IPS-NIHi7 (cell line): ENCODE results near the gene RAB3C.
"Not testable (repeated sequence)": the region's sequence is repeated elsewhere in the genome, so short reads cannot be mapped to it uniquely, and the experiment has no call there.

Experiments used
- DNase-seq: peaks from one replicate; pipeline ENCODE4 v3.0.0; 2012; ENCODE audit warnings: mixed read lengths; ENCODE audit errors: extremely low spot score

The RAB3C gene, protein sequence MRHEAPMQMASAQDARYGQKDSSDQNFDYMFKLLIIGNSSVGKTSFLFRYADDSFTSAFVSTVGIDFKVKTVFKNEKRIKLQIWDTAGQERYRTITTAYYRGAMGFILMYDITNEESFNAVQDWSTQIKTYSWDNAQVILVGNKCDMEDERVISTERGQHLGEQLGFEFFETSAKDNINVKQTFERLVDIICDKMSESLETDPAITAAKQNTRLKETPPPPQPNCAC

DNA sequence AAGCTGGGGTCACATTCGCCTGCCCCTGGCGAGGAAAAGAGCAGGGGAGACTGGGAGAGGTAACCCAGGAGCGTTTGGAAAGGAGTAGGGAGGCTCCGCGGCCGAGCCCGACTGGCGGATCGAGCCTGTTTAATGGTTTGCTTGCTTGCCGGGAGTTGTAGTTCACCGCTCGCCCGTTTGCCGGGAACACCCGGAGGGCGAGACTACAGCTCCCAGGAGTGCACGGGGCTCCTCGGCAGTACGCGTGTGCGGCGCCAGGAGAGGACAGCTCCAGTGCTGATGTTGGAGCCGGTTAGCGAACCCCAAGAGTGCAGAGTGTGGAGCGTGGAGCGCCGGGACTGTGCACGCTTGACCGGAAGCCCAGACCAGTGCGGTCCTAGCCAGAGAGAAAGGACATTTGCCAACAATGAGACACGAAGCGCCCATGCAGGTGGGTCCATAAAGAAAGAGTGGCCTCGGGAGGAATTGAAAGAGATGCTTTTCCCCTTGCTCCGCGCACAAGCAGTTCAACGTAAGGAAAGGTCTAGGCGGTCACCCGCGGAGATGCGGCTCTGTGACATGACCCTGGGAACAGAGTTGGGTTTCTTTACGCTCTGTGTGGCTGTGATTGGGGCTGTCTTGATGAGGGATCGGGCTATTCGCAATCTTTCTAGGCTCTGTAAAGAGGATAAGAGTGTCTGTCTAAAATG is at the start of gene RAB3C:
RAB3C (plus strand) TSS at position 273 of the 689 bp plus-strand sequence; CDS start at position 407, 134 bp downstream.
- DNase-seq, result peak; percentile 95

DNA sequence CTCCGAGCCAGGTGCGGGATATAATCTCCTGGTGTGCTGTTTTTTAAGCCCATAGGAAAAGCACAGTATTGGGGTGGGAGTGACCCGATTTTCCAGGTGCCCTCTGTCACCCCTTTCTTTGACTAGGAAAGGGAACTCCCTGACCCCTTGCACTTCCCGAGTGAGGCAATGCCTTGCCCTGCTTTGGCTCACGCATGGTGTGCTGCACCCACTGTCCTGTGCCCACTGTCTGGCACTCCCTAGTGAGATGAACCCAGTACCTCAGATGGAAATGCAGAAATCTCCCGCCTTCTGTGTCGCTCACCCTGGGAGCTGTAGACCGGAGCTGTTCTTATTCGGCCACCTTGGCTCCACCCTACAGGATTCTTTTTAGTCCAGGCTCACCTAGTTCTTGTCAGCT is 40.9 kb upstream of the RAB3C start:
- DNase-seq, result not testable (repeated sequence)

DNA sequence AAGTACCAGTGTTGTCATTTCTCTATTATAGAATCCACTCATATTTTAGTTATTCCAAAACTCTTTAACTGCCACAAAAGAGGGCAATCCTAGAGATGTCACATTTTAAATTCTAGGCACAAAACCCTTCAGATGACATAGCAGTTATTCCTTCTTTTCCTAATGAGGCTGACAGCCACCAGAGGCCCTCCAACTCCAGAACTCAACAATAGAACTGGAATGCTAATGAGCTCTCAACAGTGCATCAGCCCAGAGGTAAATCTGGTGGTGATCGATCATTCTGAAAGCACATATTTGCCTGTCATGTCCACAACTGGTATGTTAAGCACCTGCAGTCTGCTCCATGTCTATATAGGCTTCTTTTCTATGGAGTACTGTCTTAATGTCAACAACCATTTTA is 40.2 kb upstream of the RAB3C start:
- no peak for DNase-seq

DNA sequence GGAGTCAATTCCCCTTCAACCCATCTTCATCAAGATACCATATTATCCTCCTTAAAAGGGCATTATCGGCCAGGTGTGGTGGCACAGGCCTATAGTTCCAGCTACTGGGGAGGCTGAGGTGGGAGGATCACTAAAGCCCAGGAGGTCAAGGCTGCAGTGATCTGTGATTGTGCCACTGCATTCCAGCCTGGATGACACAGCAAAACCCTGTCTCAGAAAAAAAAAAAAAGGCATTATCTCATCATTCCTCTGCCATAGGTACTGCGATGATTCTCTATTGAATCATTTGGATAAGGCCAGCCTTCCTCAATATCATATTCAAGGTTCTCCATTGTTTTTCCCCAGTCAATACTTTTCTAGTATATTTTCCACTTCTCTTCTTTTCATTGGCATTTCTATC is 39.2 kb upstream of the RAB3C start:
- no peak for DNase-seq

DNA sequence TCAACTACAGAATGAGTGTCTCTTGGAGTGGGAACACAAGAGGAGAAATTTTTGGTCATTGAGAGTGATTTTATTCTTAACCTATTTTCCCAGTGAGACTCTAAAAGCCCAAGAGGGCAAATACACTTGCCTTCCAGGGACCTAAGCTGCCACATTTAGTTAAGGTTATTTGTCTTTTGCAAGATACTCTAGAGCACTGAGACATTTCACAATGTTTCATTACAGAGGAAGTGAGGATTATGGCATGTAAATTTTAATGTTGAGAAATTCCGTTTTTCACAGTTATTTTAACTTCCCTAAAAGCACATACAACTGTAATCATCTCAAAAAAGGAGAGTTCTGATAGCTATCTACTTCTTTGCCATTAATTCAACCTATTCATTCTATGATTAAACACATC is 38.7 kb upstream of the RAB3C start:
- DNase-seq, result no peak

DNA sequence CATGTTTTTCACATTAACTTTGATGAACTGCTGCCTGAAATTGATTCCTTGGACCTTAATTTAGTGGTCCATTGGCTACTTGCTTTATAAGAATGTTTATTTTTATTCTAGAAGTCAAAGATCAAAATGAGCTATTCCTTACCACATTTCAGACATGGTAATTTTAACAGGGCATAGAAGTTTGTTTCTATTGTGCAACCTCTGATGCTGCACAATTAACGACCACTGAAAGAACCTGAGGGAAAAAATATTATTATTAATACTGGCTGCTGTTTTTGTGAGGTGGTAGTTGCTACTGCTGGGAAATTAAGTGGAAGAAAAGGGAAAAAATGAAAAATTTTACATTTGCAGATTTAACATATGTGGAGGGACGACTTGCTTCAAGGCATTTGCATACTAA is 37.9 kb upstream of the RAB3C start:
- DNase-seq, result no peak

DNA sequence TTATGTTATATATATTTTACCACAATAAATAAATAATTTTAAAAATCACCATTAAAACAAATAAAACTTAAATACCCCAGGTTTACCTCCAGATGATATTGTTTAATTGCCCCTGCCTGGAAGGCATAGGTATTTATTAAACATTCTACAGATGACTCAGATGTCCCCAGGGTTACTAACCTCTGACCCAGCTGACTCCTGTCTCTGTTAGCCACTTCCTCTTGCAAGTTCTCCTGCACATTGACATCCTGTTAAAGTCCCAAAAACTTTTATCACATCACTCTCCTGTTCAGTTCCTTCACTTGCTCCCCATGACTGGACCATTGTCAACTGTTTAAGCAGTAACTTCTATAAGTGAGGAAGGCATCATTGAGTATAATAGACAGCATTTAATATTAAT is 37.0 kb upstream of the RAB3C start:
- peak; percentile 8 for DNase-seq

DNA sequence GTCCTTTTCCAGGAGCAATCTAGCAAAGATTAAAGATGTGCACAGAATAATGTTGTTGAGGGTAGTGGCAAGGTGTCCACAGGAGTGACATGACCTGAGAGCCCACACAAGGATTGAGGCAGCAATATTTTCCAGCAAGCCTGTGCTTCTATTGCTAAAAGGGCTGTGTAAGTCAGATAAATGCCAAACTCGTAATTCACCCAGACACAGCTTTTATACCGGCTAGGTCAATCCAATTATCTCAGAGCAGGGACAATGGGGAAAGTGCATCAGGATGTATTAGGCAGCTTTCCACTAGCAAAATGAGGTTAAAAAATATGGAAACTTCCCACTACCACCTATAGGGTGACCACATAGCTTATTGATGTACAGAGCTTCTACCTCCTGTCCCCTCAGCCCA is 34.8 kb upstream of the RAB3C start:
- no peak for DNase-seq

DNA sequence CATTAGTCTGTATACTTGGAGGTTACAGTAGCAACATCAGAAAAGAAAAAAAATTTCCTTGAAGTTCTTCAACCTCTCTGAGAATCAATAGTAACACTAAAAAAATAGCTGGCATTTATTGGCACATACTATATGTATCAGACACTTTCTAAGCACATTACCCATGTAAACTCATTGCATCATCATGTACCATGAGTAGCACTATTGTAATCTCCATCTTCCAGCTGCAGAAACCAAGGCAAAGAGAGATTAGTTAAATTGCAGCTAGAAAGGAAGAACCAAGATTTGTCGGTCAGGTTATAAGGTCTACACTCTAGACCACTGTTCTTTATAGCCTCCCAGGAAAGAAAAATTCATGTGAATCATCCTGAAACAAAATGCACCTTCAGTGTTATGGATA is 31.4 kb upstream of the RAB3C start:
- DNase-seq, result no peak

DNA sequence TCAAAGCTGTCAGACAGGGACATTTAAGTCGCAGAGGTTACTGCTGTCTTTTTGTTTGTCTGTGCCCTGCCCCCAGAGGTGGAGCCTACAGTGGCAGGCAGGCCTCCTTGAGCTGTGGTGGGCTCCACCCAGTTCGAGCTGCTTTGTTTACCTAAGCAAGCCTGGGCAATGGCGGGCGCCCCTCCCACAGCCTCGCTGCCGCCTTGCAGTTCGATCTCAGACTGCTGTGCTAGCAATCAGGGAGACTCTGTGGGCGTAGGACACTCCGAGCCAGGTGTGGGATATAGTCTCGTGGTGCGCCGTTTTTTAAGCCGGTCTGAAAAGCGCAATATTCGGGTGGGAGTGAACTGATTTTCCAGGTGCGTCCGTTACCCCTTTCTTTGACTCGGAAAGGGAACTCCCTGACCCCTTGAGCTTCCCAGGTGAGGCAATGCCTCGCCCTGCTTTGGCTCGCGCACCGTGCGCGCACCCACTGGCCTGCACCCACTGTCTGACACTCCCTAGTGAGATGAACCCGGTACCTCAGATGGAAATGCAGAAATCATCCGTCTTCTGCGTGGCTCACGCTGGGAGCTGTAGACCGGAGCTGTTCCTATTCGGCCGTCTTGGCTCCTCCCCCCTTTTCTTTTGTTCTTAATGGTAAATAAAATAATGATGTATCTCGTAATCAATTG is 25.1 kb upstream of the RAB3C start:
- not testable (repeated sequence) for DNase-seq

DNA sequence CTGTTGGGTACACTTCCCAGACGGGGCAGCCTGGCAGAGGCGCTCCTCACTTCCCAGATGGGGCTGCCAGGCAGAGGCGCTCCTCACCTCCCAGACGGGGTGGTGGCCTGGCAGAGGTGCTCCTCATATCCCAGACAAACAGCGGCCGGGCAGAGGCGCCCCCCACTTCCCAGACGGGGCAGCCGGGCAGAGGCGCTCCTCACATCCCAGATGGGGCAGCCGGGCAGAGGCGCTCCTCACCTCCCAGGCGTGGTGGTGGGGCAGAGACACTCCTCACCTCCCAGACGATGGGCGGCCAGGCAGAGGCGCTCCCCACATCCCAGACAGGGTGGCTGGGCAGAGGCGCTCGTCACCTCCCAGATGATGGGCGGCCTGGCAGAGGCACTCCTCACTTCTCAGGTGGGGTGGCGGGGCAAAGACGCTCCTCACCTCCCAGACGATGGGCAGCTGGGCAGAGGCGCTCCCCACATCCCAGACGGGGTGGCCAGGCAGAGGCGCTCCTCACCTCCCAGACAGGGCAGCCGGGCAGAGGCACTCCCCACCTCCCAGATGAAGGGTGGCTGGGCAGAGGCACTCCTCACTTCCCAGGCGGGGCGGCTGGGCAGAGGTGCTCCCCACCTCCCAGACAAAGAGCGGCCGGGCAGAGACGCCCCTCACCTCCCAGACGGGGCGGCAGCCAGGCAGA is 19.7 kb upstream of the RAB3C start:
- not testable (repeated sequence) for DNase-seq

DNA sequence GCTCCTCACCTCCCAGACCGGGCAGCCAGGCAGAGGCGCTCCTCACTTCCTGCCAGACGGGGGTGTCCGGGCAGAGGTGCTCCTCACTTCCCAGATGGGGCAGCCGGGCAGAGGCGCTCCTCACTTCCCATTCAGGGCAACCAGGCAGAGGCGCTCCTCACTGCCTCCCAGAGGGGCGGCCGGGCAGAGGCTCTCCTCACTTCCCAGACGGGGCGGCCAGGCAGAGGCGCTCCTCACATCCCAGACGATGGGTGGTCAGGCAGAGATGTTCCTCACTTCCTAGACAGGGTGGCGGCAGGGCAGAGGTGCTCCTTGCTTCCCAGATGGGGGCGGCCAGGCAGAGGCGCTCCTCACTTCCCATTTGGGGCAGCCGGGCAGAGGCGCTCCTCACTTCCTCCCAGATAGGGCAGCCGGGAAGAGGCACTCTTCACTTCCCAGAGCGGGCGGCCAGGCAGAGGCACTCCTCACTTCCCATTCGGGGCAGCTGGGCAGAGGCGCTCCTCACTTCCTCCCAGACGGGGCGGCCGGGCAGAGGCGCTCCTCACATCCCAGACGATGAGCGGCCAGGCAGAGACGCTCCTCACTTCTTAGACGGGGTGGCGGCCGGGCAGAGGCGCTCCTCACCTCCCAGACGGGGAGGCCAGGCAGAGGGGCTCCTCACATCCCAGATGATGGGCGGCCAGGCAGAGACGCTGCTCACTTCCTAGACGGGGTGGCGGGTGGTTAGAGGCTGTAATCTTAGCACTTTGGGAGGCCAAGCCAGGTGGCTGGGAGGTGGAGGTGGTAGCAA is 18.6 kb upstream of the RAB3C start:
- not testable (repeated sequence) for DNase-seq

DNA sequence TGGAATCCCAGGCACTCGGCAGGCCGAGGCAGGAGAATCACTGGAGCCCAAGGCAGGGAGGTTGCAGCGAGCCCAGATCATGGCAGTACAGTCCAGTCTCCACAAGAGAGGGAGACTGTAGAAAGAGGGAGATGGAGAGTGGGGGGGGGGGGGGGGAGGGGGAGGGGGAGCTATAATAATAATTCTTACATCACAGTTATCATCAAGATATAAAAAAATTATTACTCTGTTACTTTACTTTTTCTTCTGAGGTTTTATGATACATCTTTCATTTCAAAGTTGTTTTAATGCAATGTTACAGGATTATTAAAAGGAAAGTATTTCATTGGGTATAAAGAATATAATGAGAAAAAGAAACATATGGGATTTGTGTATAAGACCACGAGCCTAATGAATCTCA is 17.8 kb upstream of the RAB3C start:
- no peak for DNase-seq

DNA sequence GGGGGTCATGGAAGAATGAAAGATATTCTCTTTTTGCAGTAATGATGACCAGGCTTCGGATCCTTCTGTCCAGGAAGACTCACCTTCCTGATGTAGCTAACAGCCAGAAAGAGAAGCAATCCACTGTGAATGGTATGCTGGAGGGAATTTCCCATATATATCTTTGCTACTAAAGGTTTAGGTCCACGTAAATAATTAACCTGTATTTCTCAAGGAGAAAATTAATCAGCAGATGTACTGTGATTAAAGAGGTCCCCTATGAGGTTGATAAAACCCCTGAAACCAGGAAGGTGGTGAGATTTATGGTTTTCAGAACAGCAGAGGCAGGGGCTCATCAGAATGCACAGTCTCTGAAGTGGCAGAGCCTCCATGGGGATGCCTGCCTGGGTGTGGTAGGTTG is 11.4 kb upstream of the RAB3C start:
- no peak for DNase-seq

DNA sequence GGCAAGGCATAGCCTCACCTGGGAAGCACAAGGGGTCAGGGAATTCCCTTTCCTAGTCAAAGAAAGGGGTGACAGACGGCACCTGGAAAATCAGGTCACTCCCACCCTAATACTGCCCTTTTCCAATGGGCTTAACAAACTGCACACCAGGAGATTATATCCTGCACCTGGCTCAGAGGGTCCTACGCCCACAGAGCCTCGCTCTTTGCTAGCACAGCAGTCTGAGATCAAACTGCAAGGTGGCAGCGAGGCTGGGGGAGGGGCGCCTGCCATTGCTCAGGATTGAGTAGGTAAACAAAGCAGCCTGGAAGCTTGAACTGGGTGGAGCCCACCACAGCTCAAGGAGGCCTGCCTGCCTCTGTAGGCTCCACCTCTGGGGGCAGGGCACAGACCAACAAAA is 9.9 kb upstream of the RAB3C start:
- DNase-seq, result not testable (repeated sequence)

DNA sequence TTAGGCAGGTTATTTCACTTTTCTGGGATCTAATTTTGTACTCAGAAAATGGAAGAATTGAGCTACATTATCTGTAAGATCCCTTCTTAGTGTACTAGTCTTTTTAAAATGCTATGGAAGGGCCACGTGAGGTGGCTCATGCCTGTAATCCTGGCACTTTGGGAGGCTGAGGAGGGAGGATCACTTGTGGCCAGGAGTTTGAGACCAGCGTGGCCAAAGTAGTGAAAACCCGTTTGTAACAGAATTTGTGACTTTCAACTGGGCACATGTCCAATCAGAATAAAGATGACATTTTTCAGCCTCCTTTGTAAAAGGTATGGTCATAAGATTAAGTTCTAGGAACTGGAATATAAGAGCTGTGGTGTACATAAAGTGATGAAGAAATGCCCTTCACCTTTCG is 3.1 kb upstream of the RAB3C start:
- no peak for DNase-seq

DNA sequence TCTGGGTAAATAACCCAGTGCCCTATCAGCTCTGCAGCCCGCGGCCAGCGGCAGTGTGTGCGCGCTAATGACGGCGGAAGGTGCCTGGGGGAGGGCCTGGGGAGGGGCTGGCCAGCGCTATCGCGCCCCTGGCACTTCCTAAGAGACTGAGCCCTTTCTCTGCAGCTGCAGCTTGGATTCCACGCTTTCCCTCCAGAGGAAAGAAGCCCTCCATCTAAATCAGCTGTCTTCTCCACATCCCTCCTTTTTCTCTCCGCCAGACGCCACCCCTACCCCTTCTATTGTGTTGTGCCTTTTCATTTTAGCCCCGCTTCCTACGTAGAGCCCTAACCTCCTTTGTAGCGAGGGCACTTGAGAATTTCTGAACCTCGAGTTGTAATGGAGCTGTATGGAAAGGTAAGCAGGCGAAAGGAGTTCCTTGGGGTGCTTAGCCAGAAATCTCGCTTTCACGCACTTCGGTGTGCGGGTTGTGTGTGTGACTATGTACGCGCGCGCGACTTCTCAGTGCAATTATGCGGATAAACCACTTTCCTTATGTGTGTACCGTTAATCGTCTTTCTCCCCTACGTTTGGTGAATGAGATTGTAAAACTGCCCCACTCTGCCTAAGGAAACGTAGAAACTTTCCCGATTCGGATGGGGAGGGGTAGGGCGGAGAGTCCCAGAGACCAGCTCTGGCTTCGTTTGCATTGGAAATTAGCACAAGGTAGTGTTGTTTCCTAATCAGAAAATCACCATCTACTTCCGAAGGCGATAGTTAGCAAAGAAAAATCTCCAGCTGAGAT is 664 bp upstream of the RAB3C start:
- peak; percentile 67 for DNase-seq

DNA sequence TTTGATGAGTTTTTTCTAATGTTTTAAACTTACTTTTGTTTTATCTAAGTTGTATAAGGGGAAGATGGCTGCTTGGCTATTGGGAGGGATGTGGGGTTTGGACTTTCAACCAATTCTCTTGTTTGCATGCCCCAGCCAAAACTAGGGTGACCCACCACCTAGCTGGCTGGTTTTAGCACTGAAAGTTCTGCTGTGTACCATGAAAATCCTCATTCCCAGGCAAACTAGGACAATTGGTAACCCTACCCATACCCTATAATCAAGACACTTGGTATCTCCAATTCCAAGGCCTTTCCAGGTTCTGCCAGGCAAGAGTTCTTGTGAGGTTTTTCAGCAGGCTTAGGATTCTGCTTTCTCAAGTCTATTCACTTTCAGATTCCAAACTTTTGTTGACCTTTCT is 13.1 kb downstream of the RAB3C start:
- DNase-seq, result no peak

DNA sequence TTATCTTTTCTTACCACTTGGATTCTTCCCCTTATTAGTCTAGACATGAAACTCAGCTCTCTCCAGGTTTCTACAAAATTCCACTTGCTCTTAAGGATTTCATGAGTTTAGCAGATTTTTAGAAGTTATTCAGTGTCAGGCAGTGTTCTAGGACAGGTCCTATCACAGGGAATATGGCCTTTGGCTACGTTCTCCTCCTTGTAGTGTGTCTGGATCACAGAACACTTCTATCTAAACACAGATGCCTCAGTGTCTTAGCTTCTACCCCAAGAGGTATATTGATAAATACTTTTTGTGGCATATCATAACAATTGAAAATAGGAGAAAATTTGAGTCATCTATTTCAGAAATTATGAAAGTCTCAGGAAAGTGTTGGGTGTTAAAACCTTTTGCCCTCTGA is 15.6 kb downstream of the RAB3C start:
- DNase-seq, result no peak

DNA sequence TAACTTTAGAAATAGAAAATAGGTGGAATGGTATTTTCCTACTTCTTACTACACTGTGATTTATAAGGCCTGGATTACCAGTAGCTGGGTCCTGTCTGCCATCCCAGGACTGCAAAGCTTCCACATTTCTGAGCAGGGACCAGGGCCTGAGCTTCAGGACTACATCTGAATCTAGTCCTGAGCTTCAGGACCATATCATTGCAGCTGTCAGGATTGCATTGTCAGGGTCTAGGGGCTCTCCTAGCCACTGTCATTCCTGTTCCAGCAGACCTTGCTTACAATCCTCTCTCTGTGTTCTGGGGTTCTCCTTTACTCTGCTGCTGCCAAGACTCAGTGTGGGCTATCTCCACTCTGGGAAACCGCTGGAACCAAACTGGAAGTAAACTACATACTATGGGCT is 16.3 kb downstream of the RAB3C start:
- no peak for DNase-seq

DNA sequence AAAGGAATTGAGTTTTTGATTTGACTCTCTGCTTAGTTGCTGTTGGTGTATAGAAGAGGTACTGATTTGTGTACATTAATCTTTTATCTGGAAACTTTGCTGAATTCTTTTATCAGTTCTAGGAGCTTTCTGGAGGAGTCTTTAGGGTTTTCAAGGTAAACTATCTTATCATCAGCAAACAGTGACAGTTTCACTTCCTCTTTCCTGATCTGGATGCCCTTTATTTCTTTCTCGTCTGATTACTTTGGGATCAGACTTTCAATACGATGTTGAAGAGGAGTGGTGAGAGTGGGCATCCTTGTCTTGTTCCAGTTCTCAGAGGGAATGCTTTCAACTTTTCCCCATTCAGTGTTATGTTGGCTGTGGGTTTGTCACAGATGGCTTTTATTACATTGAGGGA is 17.7 kb downstream of the RAB3C start:
- not testable (repeated sequence) for DNase-seq
